ENCODE measurements around the gene COL24A1.

GRCh38 chr1:85998105-85998855 lies 158.3 kb downstream of the COL24A1 start:
- TF ChIP-seq, protein P1, sequence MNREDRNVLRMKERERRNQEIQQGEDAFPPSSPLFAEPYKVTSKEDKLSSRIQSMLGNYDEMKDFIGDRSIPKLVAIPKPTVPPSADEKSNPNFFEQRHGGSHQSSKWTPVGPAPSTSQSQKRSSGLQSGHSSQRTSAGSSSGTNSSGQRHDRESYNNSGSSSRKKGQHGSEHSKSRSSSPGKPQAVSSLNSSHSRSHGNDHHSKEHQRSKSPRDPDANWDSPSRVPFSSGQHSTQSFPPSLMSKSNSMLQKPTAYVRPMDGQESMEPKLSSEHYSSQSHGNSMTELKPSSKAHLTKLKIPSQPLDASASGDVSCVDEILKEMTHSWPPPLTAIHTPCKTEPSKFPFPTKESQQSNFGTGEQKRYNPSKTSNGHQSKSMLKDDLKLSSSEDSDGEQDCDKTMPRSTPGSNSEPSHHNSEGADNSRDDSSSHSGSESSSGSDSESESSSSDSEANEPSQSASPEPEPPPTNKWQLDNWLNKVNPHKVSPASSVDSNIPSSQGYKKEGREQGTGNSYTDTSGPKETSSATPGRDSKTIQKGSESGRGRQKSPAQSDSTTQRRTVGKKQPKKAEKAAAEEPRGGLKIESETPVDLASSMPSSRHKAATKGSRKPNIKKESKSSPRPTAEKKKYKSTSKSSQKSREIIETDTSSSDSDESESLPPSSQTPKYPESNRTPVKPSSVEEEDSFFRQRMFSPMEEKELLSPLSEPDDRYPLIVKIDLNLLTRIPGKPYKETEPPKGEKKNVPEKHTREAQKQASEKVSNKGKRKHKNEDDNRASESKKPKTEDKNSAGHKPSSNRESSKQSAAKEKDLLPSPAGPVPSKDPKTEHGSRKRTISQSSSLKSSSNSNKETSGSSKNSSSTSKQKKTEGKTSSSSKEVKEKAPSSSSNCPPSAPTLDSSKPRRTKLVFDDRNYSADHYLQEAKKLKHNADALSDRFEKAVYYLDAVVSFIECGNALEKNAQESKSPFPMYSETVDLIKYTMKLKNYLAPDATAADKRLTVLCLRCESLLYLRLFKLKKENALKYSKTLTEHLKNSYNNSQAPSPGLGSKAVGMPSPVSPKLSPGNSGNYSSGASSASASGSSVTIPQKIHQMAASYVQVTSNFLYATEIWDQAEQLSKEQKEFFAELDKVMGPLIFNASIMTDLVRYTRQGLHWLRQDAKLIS (CRISPR knock-in tag; IDR thresholded peaks at IDR 0.05; ENCODE audit: borderline replicate concordance) = no peak
- TF ChIP-seq, protein P2, sequence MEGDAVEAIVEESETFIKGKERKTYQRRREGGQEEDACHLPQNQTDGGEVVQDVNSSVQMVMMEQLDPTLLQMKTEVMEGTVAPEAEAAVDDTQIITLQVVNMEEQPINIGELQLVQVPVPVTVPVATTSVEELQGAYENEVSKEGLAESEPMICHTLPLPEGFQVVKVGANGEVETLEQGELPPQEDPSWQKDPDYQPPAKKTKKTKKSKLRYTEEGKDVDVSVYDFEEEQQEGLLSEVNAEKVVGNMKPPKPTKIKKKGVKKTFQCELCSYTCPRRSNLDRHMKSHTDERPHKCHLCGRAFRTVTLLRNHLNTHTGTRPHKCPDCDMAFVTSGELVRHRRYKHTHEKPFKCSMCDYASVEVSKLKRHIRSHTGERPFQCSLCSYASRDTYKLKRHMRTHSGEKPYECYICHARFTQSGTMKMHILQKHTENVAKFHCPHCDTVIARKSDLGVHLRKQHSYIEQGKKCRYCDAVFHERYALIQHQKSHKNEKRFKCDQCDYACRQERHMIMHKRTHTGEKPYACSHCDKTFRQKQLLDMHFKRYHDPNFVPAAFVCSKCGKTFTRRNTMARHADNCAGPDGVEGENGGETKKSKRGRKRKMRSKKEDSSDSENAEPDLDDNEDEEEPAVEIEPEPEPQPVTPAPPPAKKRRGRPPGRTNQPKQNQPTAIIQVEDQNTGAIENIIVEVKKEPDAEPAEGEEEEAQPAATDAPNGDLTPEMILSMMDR (IDR thresholded peaks at IDR 0.05) = no peak
- TF ChIP-seq TCF7 (CRISPR knock-in tag; IDR thresholded peaks at IDR 0.05; ENCODE audit: low read depth) (no peak), GABPB1 (CRISPR knock-in tag; IDR thresholded peaks at IDR 0.05) (no peak)
- TF ChIP-seq, protein P3, sequence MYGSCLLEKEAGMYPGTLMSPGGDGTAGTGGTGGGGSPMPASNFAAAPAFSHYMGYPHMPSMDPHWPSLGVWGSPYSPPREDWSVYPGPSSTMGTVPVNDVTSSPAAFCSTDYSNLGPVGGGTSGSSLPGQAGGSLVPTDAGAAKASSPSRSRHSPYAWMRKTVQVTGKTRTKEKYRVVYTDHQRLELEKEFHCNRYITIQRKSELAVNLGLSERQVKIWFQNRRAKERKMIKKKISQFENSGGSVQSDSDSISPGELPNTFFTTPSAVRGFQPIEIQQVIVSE (CRISPR knock-in tag; IDR thresholded peaks at IDR 0.05; ENCODE audit: borderline replicate concordance) = no peak
- TF ChIP-seq, protein P4, sequence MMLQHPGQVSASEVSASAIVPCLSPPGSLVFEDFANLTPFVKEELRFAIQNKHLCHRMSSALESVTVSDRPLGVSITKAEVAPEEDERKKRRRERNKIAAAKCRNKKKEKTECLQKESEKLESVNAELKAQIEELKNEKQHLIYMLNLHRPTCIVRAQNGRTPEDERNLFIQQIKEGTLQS (CRISPR knock-in tag; conservative IDR thresholded peaks at IDR 0.05) = no peak
